GM12892 (cell line): ENCODE data around the gene KMT5B.
A peak's percentile ranks its signal among the peaks of the same experiment; 100 is the strongest.

Source experiments
- DNase-seq: peaks from one replicate; pipeline ENCODE4 v3.0.0; 2011; ENCODE audit not compliant: insufficient read length
- FAIRE-seq: peaks from 2 replicates; lab custom pipeline; 2011; peaks lifted over from hg19 to GRCh38; lab: Jason Lieb, UNC
- POLR2A ChIP-seq: IDR thresholded peaks from 2 replicates; pipeline ENCODE4 v1.6.1; 2011; ENCODE audit warnings: low read depth, low read length, control low read depth
- POLR2AphosphoS5 ChIP-seq: IDR thresholded peaks from 2 replicates; pipeline ENCODE4 v1.6.1; 2011; ENCODE audit warnings: low read depth, low read length, control low read depth
- TAF1 ChIP-seq: IDR thresholded peaks from 2 replicates; pipeline ENCODE4 v1.6.1; 2011; ENCODE audit warnings: low read depth, mild to moderate bottlenecking, control low read depth, low read length, borderline replicate concordance

Gene KMT5B

DNA sequence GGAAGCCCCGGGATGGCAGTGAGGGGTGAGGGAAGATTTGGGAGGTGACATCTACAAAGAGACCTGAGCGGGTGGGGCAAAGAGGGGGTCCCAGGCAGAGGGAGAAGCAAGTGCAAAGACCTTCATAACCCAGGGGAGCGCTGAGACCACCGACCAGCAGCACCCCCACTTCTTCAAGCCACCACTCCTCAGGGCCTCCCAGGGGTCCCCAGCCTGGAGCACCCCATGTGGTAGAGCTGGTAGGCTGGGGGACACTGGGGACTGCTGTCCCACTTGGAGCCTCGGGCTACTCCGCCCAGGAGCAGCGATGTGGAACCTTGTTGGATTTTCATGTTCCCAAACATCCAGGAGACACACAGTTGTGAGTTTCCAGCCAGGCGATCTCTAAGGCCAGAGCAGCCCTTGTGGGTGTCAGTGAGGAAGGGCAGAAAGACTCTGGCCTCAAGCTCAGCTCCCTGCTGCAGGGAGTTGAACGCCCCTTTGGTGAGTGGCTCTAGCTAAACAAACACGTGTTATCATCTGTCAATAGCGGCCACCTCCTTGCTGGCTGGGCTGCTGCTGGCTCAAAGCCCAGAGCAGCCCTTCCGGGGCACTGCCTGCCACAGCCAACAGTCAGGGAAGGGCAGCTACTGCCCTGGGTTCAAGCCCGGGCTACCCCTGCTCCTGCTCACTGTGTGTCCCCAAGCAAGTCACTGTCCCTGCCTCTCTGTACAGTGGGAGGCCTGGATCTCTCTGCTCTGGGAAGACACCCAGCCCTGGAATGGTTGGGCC lies 66.2 kb downstream of the KMT5B start:
- TF ChIP-seq POLR2AphosphoS5 (no peak), POLR2A (no peak), TAF1 (no peak)
- FAIRE-seq (no peak), DNase-seq (no peak)

DNA sequence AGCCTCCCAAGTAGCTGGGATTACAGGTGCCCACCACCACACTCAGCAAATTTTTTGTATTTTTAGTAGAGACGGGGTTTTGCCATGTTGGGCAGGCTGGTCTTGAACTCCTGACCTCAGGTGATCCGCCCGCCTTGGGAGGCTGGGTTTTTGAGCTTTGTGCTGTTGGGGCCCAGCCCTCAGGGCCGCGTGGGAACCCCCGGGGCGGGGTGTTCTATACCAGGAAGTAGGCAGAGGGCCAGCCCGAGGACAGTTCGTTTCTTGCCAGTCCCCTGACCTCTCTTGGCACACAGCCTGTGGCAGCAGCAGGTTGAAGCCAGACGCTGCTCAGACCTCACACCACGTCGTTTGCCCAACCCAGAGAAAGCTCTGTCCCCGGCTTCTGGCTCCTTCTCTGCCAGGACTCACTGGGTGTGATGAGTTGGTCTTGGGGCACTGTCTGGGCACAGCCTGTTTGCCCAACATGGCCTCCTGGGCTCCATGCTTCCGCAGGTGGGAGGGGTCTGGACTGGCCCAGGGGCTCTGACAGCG lies 67.0 kb downstream of the KMT5B start:
- no peak for FAIRE-seq
- TF ChIP-seq POLR2A (no peak), TAF1 (no peak), POLR2AphosphoS5 (no peak)
- DNase-seq = no peak

DNA sequence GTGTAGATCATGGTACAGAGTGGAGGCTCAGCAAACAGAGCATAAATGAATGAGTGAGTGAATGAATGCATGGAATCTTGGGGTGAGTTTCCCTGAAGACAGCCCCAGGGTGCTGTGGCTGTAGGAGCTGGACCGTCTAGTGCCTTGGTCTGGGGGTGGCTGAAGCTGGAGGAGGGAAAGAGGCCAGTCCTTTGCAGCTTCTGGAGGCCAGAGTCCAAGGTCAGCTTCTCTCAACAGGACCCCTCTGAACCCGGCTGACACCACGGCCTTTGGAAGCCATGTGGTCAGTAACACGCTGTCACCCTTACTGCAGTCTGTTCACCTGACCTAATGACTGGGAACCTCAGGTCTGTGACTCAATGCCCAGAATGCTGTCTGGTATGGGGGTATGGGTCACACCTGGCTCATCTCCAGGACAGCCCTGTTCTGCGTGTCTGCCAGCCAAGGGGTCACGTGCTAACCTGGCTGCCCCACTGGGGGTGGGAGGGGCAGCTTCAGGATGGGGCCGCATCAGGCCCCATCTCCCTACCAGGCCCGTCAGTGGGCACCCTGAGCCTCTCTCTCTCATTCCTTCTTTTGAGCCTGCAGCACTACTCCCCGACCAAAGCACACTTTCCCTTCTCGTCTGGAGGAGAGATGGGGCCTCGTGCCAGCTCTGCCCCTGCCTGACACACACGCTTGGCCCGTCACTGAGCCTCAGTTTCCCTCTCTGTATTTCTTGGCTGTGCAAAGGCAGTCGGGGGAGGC lies 67.8 kb downstream of the KMT5B start:
- DNase-seq = no peak
- no peak for FAIRE-seq

DNA sequence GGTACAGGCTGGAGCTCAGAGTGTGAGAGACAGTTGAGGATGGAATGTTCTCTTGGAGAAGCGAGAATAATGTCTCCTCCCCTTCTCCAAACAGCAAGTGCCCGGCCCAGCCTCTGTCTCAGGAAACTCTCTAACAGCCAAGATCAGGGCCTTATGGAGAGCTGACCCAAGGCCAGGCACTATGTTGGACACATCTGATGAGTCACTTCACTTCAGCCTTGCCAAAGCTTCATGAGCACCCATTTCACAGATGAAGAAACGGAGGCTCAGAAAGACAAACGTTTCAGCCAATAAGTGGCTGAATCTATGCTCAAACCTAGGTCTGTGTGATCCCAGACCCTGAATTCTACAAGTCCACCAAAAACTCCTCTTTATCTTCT lies 69.8 kb downstream of the KMT5B start:
- no peak for TF ChIP-seq POLR2AphosphoS5
- FAIRE-seq = no peak

More for the DNA sequence above, 67.8 kb downstream of the KMT5B start:
- TF ChIP-seq TAF1 (no peak), POLR2AphosphoS5 (no peak), POLR2A (no peak)

DNA sequence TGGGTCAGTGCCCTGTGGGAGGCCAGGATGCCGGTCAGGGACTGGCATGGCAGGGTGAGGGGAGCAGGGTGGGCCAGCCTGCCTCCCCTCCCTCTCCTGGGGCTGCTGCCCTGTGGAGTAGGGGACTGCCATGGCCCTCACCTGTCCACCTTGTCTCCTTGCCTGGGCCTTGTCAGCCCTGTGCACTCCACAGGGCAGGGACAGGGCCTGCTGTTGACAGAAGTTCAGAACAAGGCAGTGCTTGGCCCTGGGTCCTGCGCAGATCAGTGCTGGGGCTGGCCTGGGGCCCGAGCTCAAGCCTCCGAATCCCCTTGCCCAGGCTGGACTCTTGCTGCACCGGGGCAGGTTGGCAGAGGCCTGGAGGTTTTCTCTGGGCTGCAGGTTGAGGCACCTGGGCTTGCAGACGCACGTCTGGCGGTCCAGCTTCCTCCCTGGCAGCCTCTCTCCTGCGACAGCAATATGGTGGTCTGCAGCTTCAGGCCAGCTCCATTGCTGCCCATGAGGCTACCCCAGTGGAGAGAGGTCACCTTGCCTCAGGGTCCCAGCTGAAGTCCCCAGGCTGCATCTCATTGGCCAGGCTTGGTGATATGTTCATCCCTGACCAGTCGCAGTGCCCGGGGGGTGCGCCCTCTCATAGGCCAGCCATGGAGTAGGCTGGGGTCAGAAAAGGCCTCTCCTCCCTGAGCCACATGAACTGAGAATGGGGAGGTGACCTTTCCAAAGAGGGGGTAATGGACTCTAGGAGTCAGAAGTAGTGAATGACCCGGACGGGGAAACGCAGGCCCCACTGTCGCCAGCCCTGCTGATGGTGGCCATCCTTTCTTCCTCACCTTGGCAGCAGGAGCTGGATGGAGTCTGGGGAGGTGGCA lies 70.4 kb downstream of the KMT5B start:
- no peak for TF ChIP-seq POLR2AphosphoS5
- no peak for TF ChIP-seq TAF1
- no peak for TF ChIP-seq POLR2A
- FAIRE-seq = peak; percentile 54

More for the DNA sequence above, 69.8 kb downstream of the KMT5B start:
- DNase-seq = no peak

DNA sequence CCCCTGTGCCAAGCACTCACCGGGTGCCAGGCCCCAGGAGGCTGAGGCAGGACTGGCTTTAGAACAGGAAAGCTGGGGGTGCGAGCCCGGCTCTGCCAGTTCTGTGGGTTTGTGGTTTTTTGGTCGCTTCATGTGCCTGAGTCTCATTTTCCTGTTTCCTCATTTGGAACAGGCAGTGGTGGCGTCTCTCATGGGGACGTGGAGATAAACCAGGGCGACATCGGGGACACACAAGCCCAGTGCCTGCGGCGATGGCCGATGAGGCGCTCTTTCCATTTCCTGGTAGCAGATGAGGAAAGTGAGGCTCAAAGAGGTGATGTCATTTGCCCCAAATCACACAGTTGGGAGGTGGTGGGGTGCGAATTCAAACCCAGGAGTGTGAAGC lies 71.1 kb downstream of the KMT5B start:
- DNase-seq (no peak), FAIRE-seq (peak; percentile 77)
- TF ChIP-seq POLR2AphosphoS5 (no peak), POLR2A (no peak), TAF1 (no peak)

More for the DNA sequence above, 70.4 kb downstream of the KMT5B start:
- no peak for DNase-seq

DNA sequence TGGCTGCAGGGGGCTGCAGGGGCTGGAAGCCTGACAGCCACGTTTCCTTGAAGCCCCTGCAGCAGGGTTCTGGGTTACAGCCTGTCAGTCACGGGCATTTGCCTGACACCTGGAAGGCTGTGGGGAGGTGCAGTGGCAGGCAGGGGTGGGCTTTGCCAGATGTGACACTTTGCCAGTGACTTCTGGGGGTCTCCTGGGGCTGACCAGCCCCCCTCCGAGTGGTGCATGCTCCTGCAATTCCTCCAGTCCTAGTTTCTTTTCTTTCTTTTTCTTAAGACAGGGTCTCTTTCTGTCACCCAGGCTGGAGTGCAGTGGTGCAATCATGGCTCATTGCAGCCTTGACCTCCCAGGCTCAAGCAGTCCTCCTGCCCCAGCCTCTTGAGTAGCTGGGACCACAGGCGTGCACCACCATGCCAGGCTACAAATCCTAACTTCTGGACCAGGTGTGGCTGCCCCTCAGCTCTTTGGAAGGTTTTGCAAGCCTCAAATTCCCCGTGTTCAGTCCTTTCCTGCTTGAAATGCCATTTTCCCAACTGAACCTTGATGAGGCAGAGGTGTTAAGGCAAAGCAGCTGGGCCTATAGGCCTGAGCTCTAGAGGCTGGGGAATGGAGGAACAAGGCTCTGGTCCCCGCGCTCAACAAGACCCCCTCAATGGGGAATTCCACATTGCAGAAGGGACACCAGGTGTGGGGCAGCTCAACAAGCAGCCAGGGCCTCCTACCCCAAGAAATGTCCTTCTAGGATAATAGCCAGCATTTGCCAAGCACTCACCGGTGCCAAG lies 71.7 kb downstream of the KMT5B start:
- no peak for FAIRE-seq
- TF ChIP-seq TAF1 (no peak), POLR2A (no peak)
- no peak for DNase-seq

DNA sequence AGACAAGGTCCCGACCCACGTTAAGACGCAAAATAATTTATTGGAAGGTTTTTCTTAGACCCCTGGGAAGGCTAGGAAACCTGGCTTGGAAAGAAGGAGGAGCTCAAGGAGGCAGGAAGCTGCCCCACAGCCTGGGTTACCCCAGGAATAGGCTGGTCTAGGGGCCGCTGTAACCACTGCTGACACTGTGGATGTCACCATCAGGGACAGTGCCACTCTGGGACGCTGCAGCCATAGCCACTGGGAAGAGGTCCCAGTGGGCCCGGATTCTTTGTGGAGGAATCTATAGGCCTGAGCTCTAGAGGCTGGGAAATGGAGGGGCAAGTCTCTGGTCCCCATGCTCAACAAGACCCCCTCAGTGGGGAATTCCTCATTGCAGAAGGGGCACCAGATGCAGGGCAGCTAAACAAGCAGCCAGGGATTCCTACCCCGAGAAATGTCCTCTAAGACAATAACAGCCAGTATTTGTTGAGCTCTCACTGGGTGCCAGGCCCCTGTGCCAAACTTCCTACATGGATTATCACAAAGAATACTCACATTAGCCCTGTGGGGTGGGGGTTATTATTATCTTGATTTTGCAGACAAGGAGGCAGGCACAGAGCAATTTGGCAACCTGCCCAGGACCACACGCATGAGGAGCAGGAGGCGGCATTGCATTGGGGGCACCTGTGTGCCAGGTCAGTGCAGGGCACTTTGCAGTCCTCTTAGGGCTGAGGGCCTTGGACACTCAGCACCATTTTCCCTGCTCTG lies 72.4 kb downstream of the KMT5B start:
- FAIRE-seq = no peak
- no peak for DNase-seq
- TF ChIP-seq POLR2A (no peak), TAF1 (no peak), POLR2AphosphoS5 (no peak)

DNA sequence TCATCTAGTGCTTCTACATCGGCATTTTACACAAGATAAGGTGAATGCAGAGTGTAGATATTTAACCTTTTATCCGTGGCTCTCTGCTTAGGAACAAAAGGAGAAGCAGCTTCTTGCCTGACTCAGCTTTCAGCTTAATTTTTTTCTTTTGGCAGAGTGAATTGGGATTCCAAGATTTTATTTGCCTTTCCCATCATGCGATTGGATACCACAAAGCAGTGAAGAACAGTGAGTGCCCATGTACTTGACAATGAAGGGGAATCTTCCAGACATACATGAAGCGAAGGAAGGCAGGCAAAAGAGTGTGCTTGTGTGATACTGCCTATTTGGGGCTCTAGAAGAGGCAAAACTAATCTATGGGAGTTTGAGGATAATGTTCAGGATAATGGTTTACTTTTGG lies 74.9 kb downstream of the KMT5B start:
- TF ChIP-seq POLR2A (no peak), TAF1 (no peak), POLR2AphosphoS5 (no peak)
- FAIRE-seq (no peak), DNase-seq (no peak)

DNA sequence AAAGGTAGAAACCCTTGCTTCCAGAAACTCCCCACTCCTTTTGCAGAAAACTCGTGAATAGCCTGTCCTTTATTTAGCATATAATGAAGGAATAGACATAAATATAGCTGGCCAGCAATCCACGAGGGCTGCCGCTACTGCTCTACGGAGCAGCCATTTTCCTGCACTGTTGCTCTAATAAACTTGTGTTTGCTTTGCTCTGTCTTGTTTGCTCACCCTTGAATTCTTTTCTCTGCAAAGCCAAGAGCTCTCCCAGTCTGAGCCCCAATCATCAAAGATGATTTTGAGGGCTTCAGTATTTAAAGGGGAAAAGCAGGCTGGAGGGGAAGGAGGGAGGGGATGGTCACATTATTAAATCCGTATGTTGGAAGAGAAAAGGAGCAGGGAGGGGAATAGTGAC lies 75.3 kb downstream of the KMT5B start:
- no peak for FAIRE-seq
- TF ChIP-seq POLR2AphosphoS5 (no peak), POLR2A (no peak), TAF1 (no peak)
- DNase-seq = no peak
